Mesothelial cell of epicardium (in vitro differentiated cells): Measurements from ENCODE around the gene PIGU. TPM values are rescaled to one million over a fixed set of nuclear protein-coding genes. Genes with fewer than 3 reads are reported as not detected.

ENCODE experiments used
- DNase-seq, 2 experiments: peaks; one replicate each; pipeline ENCODE4 v3.0.0; 2021; ENCODE audit warnings: low spot score in 2 of 2; ENCODE audit not compliant: unreplicated experiment in 2 of 2
- H3K27ac Mint-ChIP-seq: 2 replicates; pipeline ENCODE4 v1.8.0; 2021; ENCODE audit warnings: mixed read lengths
- H3K27me3 Mint-ChIP-seq: 2 replicates; pipeline ENCODE4 v1.8.0; 2021; ENCODE audit warnings: low read depth, mixed read lengths
- H3K36me3 Mint-ChIP-seq: 2 replicates; pipeline ENCODE4 v1.8.0; 2021; ENCODE audit warnings: mixed read lengths
- H3K4me1 Mint-ChIP-seq: 2 replicates; pipeline ENCODE4 v1.8.0; 2021; ENCODE audit warnings: mixed read lengths
- H3K4me3 Mint-ChIP-seq: 2 replicates; pipeline ENCODE4 v1.8.0; 2021; ENCODE audit warnings: mild to moderate bottlenecking, moderate library complexity, mixed read lengths
- H3K9me3 Mint-ChIP-seq: 2 replicates; pipeline ENCODE4 v1.8.0; 2021; ENCODE audit warnings: mixed read lengths
- CTCF ChIP-seq: fragments of 200-600 bp; sonication (generic); IDR thresholded peaks from one replicate; pipeline ENCODE4 v1.5.0; 2021; ENCODE audit warnings: antibody characterized with exemption; ENCODE audit not compliant: unreplicated experiment
- total RNA-seq: library from RNA; stranded (reverse); gene quantifications from 3 replicates; pipeline ENCODE4 v1.2.1, GENCODE V29; 2021

PIGU gene
- total RNA-seq, 1 donor from 2014 or later: 32.6 TPM

GRCh38 chr20:34560614-34561013 lies 116.3 kb downstream of the PIGU start:
- TF ChIP-seq CTCF: no peak
- no peak for DNase-seq
- Mint-ChIP-seq H3K4me1 (peaks cover 11% of the 10 kb centered on the region), H3K9me3 (no peaks in the 10 kb centered on the region), H3K27me3 (no peaks in the 10 kb centered on the region), H3K27ac (no peak overlapping the region), H3K4me3 (peak overlapping the region; percentile 64), H3K36me3 (peaks cover under 1% of the 10 kb centered on the region)

GRCh38 chr20:34560141-34560523 lies 116.8 kb downstream of the PIGU start:
- DNase-seq: no peak
- no peak for TF ChIP-seq CTCF
- H3K36me3 Mint-ChIP-seq: no peaks in the 10 kb centered on the region
- H3K27ac Mint-ChIP-seq: peak overlapping the region; percentile 74
- no peaks in the 10 kb centered on the region for H3K9me3 Mint-ChIP-seq
- H3K4me1 Mint-ChIP-seq: peaks cover 11% of the 10 kb centered on the region
- peak overlapping the region; percentile 64 for H3K4me3 Mint-ChIP-seq
- H3K27me3 Mint-ChIP-seq: no peaks in the 10 kb centered on the region

- TF ChIP-seq CTCF: no peak
- no peaks in the 10 kb centered on the region for H3K36me3 Mint-ChIP-seq
- peaks cover 11% of the 10 kb centered on the region for H3K4me1 Mint-ChIP-seq
- H3K4me3 Mint-ChIP-seq: peak overlapping the region; percentile 62
- H3K9me3 Mint-ChIP-seq: no peaks in the 10 kb centered on the region
- no peaks in the 10 kb centered on the region for H3K27me3 Mint-ChIP-seq
- H3K27ac Mint-ChIP-seq: peak overlapping the region; percentile 91
- DNase-seq: no peak
Observed at GRCh38 chr20:34559311-34560140, 117.4 kb downstream of the PIGU start.

- Mint-ChIP-seq H3K4me1 (peaks cover 11% of the 10 kb centered on the region), H3K36me3 (no peaks in the 10 kb centered on the region), H3K9me3 (no peaks in the 10 kb centered on the region), H3K27me3 (no peaks in the 10 kb centered on the region), H3K4me3 (peak within 1 kb of the TSS; percentile 78), H3K27ac (peak within 1 kb of the TSS; percentile 91)
- DNase-seq: peak; percentile 97 to 98
- TF ChIP-seq CTCF: no peak
Observed at GRCh38 chr20:34558320-34559218, 118.3 kb downstream of the PIGU start, which contains the start of gene MAP1LC3A. Gene MAP1LC3A, plus strand, starts transcription at chr20:34558718. Its CDS starts 151 bp downstream, at chr20:34558869.

GRCh38 chr20:34557936-34558319 lies 119.0 kb downstream of the PIGU start:
- no peak for DNase-seq
- no peaks in the 10 kb centered on the region for H3K9me3 Mint-ChIP-seq
- H3K36me3 Mint-ChIP-seq: no peaks in the 10 kb centered on the region
- peak overlapping the region; percentile 90 for H3K27ac Mint-ChIP-seq
- H3K4me3 Mint-ChIP-seq: peak overlapping the region; percentile 78
- H3K4me1 Mint-ChIP-seq: peaks cover 11% of the 10 kb centered on the region
- no peaks in the 10 kb centered on the region for H3K27me3 Mint-ChIP-seq
- TF ChIP-seq CTCF: no peak
